Lower lobe of right lung (tissue), 2 donors: ENCODE measurements around the gene QRFP. TPM values are rescaled to one million over a fixed set of nuclear protein-coding genes. Genes with fewer than 3 reads are reported as not detected.

Experiments
- ATAC-seq, 2 donors: fragments of 200-7000 bp; cut with Tn5 transposase; one replicate each; pipeline ENCODE4 v1.9.1; 2020 to 2022; ENCODE audit warnings: mild to moderate bottlenecking in 2 of 2, moderate library complexity in 2 of 2
- DNase-seq: peaks from one replicate; pipeline ENCODE4 v3.0.0-alpha.2; 2020
- H3K27ac ChIP-seq: fragments of 200-600 bp; one replicate; pipeline ENCODE4 v1.8.0; 2022
- H3K27me3 ChIP-seq: fragments of 200-600 bp; one replicate; pipeline ENCODE4 v1.8.0; 2022; ENCODE audit warnings: low read depth
- H3K36me3 ChIP-seq: fragments of 200-600 bp; one replicate; pipeline ENCODE4 v1.8.0; 2022; ENCODE audit warnings: mild to moderate bottlenecking
- H3K4me1 ChIP-seq: fragments of 200-600 bp; one replicate; pipeline ENCODE4 v1.8.0; 2022
- H3K4me3 ChIP-seq: fragments of 200-600 bp; one replicate; pipeline ENCODE4 v1.8.0; 2022; ENCODE audit warnings: mild to moderate bottlenecking
- H3K9me3 ChIP-seq: fragments of 200-600 bp; one replicate; pipeline ENCODE4 v1.8.0; 2022
- CTCF ChIP-seq: fragments of 200-600 bp; IDR thresholded peaks from one replicate; pipeline ENCODE4 v1.8.0; 2022; ENCODE audit warnings: antibody characterized with exemption, mild to moderate bottlenecking
- intact Hi-C: fragments of 100-400 bp; cut with DNase I; formaldehyde crosslinking; loops from one replicate; pipeline ENCODE4 v1.11.0; 2022
- total RNA-seq: library from RNA; stranded (reverse); fragmentation: NEBNext Ultra II Directional; extraction: Animal tissue kit (Norgen Biotek cat#: 25700); gene quantifications from one replicate; pipeline ENCODE4 v1.2.1, GENCODE V29; 2021
- donor health status: DM: no; HTN: yes; CAD: no; lungs with severe emphysema.

Gene QRFP
- total RNA-seq, 1 donor from 2014 or later: not detected

- DNase-seq: no peak
- intact Hi-C loops: no loop called here
- Histone ChIP-seq H3K4me3 (no peak overlapping the region), H3K27ac (no peak overlapping the region), H3K4me1 (no peaks in the 10 kb centered on the region), H3K27me3 (no peaks in the 10 kb centered on the region), H3K9me3 (no peaks in the 10 kb centered on the region), H3K36me3 (peaks cover 100% of the 10 kb centered on the region)
- ATAC-seq: no peak
- TF ChIP-seq CTCF: no peak
Observed at GRCh38 chr9:130884542-130885483, 11.8 kb downstream of the QRFP start.

GRCh38 chr9:130884111-130884531 is 12.5 kb downstream of the QRFP start:
- intact Hi-C loops: no loop called here
- Histone ChIP-seq H3K4me1 (no peaks in the 10 kb centered on the region), H3K27me3 (no peaks in the 10 kb centered on the region), H3K36me3 (peaks cover 100% of the 10 kb centered on the region), H3K9me3 (no peaks in the 10 kb centered on the region), H3K27ac (no peak overlapping the region), H3K4me3 (no peak overlapping the region)
- no peak for TF ChIP-seq CTCF
- ATAC-seq (no peak), DNase-seq (no peak)

- H3K4me3 ChIP-seq: no peak overlapping the region
- no peaks in the 10 kb centered on the region for H3K27me3 ChIP-seq
- intact Hi-C loops: no loop called here
- H3K27ac ChIP-seq: no peak overlapping the region
- no peaks in the 10 kb centered on the region for H3K9me3 ChIP-seq
- no peak for TF ChIP-seq CTCF
- no peaks in the 10 kb centered on the region for H3K4me1 ChIP-seq
- ATAC-seq: no peak
- H3K36me3 ChIP-seq: peaks cover 100% of the 10 kb centered on the region
- no peak for DNase-seq
Observed at GRCh38 chr9:130883479-130883878, 13.1 kb downstream of the QRFP start.

- Histone ChIP-seq H3K27ac (no peak overlapping the region), H3K36me3 (peaks cover 100% of the 10 kb centered on the region), H3K9me3 (no peaks in the 10 kb centered on the region), H3K4me3 (no peak overlapping the region), H3K27me3 (no peaks in the 10 kb centered on the region), H3K4me1 (no peaks in the 10 kb centered on the region)
- DNase-seq: no peak
- ATAC-seq: no peak
- no peak for TF ChIP-seq CTCF
- intact Hi-C loops: no loop called here
Observed at GRCh38 chr9:130882696-130883225, 13.9 kb downstream of the QRFP start.

GRCh38 chr9:130881516-130881915 is 15.1 kb downstream of the QRFP start:
- DNase-seq (no peak), ATAC-seq (no peak)
- Histone ChIP-seq H3K4me1 (no peaks in the 10 kb centered on the region), H3K4me3 (no peak overlapping the region), H3K9me3 (no peaks in the 10 kb centered on the region), H3K27ac (no peak overlapping the region), H3K36me3 (peaks cover 100% of the 10 kb centered on the region), H3K27me3 (no peaks in the 10 kb centered on the region)
- no peak for TF ChIP-seq CTCF
- intact Hi-C loops: no loop called here
